ENCODE results near the gene NEU3.

DNA sequence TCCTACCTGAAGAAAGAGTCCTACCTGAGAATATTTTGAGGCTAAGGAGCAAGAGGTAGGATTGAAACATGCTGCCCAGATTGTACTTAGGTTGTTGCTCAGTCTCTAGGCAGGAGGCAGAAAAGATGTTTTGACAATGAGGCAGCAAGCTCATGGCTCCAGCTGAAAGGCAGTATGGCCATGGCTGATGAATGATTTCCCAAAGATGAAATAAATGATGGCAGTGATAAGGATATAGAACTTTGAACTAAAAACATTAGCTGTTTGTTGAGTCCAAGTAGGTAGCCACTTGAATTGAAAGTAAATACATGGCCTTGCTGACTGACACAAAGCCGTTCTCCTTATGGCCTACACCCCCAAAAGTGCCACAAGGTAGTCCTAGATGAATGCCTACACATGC is 6.8 kb upstream of the NEU3 start:
- no peak for TF ChIP-seq CTCF (IDR thresholded peaks at IDR 0.05)
- TF ChIP-seq POLR2AphosphoS5 (IDR thresholded peaks at IDR 0.05): no peak
- TF ChIP-seq POLR2A (IDR thresholded peaks at IDR 0.05): no peak

Data from transverse colon (tissue), 4 donors.